CMK (cell line): ENCODE measurements around the gene SORCS1.

Experiments used
- DNase-seq: peaks from one replicate; pipeline ENCODE4 v3.0.0-alpha.2; 2010; ENCODE audit warnings: low read depth

SORCS1 gene

DNA sequence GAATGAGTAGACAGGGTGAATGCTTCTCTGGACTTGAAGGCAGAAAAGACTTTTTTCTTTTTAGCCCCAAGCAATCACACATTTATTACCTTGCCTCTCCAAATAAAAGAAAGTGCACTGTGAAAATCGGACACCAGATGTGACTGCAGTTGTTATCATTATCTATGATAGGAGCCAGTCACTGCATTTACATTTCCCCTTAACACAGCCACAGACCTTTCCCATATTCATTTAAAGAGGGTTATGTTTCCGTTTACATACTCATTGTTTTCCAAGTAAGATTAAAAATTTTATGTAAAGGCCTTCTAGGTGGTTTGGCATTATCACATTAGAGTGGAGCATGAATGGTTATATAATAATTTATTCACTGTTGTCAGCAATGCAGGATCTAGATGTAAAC, 586.8 kb downstream of the SORCS1 start:
- DNase-seq: no peak

DNA sequence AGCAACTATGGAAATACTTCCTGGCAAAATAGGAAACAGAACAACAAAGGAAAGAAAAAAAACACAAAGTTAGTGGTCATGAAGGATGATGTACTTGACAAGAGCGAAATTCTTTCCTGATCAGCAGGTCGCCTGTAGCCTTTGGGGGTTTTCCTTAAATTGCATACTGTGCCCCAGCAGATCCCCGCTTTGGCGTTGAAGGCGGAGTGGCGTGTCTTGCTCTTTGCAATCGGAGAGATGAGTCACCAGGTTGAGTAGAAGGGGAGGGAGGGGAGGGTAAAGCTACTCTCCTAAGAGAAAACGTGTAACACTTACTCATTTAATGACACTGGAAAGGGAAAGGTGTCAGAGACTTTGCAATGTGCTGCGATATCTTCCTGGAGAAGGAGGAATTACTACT, 587.2 kb downstream of the SORCS1 start:
- no peak for DNase-seq

DNA sequence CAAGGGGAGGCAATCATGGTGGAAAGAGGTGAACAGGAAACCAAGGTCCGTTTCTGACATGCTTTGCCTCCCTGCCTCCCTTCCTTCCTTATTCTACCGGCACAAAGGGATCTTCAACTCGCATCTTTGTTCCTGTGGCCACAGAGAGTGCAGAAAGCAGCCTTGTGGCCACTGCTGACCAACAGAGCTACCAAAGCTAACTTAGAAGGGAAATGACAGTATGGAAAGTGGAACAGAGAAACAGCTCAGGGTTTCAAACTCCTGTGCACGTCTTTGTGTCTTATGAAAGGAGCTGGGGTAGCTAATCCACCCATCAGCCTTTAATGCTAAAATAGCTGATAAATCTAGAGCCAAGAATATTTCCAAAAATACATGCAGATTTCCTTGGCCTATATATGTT, 588.0 kb downstream of the SORCS1 start:
- no peak for DNase-seq

DNA sequence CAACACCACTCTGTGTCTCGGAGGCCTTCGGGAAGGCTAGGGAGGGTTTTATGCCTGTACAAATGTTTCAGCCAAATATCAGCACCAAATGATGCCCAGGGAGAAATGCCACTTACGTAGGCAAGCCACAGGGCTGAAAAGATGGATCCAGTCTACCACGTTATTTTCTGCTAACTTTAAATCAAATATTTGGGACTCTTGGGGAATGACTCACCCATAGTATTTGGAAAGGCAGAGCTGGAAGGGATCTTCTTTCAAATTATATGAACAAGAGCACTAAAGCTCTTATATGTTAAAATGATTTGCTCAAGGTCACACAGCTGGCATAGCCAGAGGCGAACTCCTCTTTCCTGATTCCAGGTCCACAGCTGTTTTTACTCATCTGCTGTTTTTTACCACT, 591.4 kb downstream of the SORCS1 start:
- no peak for DNase-seq

DNA sequence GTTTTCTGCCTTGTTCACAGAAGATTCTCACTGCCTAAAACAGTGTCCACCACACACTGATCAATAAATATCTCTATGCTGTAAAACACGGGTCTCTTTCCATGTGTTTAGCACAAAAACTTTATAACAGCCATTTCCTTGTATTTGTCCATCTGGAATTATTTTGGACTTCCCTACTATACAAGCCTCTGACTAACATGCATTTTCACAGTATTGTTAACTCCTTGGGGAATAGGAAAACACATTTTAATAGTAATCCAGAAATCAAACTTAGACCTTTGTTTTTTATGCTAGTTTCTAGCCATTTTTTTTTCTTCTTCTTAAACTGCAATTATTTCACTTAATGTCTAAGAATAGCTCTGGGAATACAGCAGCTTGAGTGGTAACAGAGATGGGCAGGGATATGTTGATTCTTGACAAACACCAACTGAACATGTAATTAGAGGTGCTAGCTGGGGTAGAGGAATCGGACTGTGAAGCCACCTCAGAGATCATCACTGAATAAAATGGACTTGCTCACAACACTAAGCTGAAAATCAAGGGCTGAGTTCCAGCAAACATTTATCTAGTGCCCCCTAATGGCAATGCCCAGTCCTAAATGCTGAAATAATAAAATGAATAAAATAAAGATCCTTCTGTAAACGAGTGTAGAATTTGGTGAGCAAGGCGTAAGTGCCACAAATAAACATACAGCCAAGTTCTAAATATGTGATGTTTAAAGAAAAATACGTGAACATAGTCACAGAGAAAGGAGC, 593.1 kb downstream of the SORCS1 start:
- DNase-seq: no peak

DNA sequence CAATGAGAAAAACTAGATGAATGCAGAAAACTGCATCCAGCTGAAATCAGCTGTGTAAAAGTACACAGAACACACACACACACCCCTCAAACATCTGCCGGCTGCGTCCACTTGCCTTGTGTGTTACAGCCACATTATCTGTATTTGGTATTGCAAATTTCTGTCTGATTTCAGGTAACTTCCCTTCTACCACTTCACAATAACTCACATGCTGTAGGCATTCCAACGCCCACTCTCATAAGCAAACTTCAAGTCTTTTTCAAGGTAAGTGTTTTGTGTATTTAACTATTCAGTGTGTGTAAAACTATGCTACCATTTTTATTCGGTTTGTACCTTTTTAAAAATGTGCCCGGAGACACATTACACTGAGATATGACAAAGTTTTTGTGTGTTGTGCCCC, 594.2 kb downstream of the SORCS1 start:
- no peak for DNase-seq

DNA sequence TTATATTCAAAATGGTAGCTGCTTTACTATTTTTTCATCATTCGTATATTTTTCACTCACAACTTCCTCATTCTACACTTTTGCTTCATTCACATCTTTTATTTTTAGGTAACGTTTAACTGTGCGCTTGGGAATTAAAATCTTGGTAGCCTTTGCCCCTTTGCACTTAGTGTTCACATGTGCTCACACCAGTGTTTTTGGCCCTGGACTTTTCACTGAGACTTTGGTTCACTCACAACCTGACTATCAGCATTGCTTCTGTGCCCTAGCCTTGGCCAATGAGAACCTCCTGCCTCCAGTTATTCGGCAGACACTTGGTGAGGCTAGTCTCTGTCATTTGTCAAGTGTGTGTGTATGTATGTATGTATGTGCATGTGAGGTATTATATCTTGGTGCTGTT, 596.9 kb downstream of the SORCS1 start:
- DNase-seq: no peak

DNA sequence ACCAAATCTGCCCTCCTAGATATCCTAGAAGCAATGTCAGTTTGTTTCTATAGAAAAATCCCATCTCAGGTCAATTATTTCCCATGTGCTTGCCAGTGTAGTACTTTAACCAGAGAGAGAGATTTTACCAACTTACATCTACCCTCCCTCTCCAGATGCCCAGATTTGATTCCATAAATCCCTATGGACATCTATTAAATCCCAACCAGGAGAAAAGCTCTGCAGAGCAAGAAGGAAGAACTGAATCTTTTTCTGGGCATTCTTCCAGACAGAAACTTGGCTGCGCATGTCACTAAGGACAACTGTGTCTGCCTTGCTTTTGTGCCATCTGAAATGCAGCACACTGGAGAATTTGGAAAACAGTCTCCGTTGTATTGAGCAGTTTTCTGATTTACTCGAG, 597.6 kb downstream of the SORCS1 start:
- DNase-seq: no peak

DNA sequence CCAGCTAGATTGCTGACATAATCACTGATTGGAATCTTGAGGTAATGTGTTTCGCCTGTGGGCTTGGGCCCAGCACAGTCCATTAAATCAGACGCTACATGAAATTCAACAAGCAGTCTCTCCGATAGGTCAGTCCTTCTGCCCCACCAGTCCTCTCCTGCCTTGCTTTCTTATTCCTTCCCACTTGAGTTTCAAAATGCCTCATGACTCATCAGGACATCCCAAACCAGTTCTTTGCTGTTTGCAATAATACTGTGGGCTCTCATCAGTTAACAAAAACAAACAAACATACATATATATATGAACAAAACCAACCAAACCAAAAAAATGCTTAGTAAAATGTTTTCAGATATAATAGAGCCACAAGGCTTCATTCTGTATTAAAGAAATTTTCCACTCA, 599.0 kb downstream of the SORCS1 start:
- DNase-seq: no peak

DNA sequence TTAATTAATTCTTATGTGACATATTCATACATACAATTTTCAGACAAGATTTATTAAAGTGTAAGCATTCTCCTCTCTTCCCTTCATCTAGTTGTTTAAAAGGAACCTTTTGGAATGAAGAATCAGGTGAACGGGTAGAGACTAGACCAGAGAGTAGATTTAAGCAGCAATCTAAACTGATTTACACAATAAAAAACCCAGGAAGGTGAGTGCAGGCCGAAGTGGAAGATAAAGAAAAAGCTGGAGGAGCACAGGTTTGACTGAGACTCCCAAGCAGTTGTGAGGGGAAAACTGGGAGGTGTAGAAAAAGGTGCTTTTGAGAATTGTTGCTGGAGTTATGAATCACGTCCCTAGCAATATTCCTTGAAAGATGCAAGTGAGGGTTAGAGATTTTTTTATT, 601.1 kb downstream of the SORCS1 start:
- DNase-seq: no peak

DNA sequence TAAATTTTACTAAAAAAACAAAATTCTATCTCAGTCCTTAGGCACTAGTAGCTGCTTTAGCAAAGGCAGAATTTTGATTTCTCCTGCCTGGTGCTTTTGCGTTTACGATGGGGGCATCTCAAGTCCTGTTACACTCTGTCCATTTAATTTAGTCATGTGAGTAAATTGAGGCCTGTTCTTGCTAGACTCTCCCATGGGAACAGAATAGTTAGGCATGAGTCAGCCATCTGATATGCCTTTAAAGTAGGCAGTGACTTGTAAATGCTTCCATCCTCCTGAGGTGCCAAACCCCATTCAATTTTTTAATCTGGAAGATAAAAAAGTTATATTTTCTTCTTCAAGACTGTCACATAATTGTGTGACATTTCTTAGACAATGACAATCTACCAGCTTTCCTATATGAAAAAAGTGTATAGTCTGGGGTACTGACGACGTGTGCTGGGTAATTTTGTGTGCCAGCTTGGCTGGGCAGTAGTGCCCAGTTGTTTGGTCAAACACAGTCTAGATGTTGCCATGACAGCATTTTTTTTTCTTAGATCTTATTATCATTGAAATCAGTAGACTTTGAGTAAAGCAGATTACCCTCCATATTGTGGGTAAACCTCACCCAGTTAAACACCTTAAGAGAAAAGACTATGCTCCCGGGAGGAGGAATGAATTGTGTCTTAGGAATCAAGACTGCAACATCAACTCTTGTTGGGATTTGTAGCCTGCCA, 603.4 kb downstream of the SORCS1 start:
- DNase-seq: no peak

DNA sequence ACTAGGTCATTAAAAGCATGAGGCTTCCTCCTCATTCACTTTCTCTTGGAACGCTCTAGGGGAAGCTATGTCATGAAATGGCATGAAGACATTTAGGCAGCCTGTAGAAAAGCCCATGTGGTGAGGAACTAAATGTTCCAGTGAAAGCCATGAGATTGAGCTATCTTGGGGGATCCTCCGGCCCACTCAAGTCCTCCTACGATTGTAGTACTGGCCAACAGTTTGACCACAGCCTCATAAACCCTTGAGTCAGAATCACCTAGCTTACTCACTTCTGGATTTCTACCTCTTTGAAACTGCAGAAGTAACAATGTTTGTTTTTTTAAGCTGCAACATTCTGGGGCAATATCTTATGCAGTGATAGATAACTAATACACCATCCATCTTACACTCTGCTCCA, 605.1 kb downstream of the SORCS1 start:
- no peak for DNase-seq

DNA sequence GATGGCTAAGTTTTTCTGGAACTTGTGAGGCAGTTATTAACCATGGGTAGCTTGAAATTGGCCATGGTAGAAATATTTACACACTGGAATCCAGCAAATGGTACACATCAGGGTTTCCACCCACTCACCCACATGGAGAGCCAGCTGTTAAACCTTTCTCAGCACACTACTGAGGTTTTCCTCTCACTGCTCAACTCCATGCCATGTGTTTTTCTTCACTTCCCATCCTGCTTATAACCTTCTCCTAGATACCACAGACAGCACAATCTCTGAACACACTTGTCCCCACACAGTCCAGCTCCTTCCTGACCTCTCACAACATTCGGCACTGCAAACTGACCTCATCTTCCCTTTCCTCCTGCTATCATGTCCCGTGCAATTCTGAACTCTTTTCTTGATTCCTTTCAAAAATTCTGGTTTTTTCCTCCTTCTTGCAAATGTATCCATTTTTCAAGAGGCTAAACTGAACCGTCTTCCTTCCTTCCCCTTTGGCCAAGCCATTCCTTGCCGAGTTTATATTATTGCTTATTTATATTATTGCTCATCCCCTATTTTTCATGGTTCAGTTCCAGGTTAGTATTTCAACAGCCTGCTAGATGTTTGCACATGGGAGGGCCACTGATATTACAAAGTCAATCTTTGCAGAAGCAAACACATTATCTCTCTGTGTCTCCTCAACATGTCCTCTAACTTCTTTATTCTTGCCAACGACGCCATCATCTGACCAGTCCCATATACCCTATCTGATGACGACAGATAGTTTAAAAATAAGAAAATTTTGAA, 606.4 kb downstream of the SORCS1 start:
- no peak for DNase-seq

DNA sequence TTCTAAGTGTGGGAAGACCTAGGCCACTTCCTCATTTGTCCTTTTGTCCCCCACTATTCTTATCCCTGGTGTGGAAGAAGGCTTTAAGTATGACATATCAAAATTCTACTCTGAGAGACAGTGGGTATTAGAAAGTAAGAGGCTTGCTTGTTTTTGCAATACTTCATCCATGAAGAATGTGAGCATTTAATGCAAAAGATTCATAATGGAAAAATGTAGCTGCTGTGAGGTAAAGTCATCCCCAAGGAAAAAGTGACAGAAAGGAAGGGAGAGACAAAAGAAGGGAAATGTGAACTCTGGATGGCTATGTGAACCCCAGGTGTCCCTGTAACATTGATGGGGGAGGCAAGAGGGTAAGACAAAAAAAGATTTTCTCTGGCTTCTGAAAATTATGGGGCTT, 607.5 kb downstream of the SORCS1 start:
- DNase-seq: no peak

DNA sequence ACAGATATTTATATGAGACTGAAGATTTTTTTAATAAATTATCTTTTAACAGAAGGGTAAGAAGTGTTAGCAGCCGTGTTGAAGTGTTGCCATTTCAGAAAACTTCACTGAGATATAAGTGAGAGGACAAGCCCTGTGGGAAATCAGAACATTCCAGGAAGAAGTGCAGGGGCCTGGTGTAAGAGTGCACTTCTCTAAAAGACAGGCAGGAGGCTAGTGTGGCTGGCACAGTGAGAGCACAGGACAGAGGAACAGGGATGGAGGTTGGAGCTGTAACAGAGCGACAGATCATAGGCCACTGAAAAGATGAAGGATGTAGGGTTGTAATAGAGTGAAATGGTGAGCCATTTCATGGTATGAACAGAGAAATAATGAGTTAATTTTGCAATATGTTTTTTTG, 608.9 kb downstream of the SORCS1 start:
- no peak for DNase-seq

DNA sequence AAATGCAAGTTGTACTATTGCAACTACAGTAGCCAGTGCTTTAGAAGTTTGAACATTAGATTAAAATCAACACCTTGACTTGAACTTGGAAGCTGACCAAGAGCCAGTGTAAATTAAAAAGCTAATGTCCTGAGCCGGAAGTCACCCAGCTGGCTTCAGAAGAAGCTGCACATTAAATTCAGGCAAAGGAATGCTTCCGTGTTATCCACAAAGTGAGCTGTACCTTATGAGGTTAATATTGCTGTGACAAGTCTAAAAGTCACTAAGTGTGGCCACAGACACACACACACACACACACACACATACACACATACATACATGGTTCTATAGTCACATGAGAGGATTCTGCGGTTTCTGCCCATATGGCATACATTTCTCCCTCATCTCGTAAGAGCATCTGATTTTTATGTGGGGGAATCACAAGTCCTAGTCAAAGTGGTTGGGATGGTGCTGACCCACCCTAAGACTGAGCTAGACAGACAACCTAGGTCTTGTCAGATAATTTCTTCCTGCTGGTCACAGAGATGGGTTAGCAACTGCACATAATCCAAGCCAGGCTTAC, 612.9 kb downstream of the SORCS1 start:
- no peak for DNase-seq

DNA sequence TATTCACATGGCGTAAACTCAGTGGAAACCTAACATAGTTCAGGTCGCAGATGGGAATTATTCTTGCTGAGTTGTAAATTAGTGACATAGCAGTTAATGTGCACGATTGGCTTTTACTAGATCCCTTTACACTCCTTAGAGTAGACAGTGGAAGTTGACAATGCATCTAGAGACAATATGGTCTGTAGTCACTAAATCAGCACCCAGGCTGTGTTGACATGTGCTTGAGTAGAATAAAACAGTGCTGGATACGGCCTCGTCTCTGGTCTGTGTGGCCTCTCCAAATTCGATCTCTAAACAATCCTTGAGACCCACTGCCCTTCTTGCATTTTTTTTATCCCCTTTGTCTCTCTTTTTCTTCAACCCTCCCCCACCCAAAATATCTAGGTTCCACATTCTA, 615.7 kb downstream of the SORCS1 start:
- no peak for DNase-seq

DNA sequence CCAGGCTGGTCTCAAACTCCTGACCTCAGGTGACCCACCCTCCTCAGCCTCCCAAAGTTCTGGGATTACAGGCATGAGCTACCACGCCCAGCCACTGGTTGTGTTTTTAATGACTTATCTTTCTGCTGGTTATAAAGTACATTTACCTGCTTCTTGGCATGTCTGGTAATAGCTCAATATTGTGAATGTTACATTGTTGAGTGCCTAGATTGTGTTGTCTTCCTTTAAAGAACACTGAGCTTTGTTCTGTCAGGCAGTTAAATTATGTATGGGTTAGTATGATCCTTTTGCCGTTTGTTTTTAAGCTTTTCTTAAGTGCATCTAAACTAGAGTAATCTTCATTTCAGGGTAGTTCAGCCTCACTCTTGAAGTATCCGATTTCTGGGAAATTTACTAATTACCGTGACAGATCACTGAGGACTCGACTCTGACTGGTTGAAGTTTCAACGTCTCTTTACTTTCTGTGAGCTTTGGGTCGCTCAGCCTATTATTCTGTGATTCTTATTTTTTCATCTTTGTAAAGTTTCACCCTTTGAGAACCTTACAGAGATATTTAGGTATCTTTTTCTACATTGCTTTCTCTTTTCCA, 617.4 kb downstream of the SORCS1 start:
- no peak for DNase-seq

DNA sequence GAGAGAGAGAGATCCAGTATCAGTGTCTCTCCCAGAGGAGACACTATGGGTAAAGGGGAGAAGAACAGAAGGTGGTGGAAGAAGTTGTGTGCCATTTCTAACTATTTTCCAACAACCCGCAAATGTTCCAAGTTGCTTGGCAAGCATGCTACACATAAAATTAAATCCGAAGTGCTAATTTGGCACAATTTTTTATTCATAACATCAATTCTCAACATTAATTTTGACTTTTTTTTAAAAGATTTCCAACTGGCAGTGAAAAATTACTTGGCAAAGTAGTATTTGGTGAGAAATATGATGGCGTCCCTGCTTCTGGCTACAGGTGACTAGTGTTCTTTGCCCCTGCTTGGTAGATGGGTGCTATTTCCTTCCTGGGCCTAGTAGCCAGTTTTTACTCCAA, 622.0 kb downstream of the SORCS1 start:
- no peak for DNase-seq

DNA sequence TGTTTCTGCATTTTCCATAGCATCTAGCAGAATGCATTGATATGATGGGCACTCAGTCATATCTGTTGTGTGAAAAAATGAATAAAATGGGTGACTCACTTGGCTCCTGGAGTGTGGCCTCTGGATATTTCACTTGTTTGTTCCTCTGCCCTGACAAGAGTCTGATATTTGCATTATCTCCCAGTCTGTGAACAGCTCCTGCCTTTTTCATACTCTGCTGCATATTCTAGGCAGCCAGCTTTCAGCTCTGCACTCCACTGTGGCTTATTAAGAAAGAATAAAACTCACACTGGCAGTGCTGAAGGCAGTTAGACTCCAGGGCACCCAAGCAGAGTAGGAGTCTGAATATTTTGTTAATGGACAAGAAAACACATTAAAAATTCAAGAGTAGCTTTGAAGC, 623.9 kb downstream of the SORCS1 start:
- DNase-seq: no peak

DNA sequence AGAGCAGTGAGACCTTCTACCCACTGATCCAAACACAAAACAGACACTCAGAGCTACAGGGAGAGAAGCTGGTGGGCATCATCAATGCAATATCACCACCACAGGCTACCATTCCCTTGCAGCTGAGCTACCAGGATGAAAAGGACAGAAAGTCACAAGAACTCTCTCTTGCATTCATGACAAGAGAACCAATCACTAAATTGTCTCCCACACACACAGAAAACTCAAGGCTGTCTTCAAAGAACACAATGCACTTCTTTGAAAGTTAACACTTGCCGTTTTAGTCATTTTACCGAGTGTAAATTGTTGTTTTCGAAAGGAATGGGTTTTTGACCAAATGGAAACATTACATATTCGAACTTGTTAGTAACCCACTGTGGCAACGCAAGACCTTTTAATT, 626.6 kb downstream of the SORCS1 start:
- no peak for DNase-seq

DNA sequence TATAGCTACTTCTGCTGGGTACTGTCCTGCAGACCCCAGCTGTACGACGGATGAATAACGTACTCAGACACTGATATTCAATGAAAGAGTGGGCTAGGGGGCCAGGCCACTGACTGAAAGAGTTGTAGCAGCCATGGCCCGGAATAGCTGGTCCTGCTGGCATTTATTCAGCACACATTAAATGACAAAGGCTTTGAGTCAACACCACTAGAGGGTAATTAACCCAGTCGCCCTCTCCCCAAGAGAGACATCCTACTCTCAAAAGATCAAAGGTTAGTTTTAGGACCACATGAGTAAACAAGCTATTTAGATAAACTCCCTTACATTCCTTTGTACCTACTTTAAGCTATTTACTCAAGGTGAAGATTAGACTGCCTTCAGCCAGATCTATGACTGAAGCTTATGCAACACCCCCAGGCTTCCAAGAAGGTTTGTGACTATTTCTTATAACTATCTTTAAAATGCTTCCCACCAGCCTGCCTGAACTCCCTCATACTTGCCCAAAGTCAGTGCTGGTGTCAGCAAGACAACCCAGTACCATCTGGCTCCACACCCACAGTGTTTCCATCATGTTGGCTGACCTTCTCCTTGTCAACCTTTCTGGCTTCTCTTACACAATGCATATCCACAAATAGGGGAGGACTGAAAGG, 629.1 kb downstream of the SORCS1 start:
- DNase-seq: no peak
